ENCODE measurements around the gene TNRC18. TPM values are rescaled to one million over a fixed set of nuclear protein-coding genes. Genes with fewer than 3 reads are reported as not detected.

TNRC18 gene
- total and polyA plus RNA-seq, 2 donors (not counting 1 experiment from before 2014, with no cell fraction given), result 17.8 to 75.0 TPM

- Histone ChIP-seq H3K27ac (ENCODE audit: low read length in 2 of 2) (no peak overlapping the region), H3K27me3 (replicated peaks in 1 of 4; ENCODE audit: control extremely low read depth in 1 of 4, control insufficient read depth in 3 of 4, insufficient read depth in 4 of 4, low read length in 3 of 4) (peaks cover 0 to 68% (median 32%) of the 10 kb centered on the region in 4 experiments), H3K4me1 (ENCODE audit: control insufficient read depth in 2 of 2, insufficient read depth in 2 of 2, low read length in 2 of 2) (peaks cover 27 to 33% of the 10 kb centered on the region in 2 donors), H3K4me2 (replicated peaks; ENCODE audit: low read depth, low read length, poor library complexity, severe bottlenecking) (no peak overlapping the region), H3K9me3 (ENCODE audit: control extremely low read depth in 1 of 3, control insufficient read depth in 2 of 3, insufficient read depth in 1 of 3, low read length in 2 of 3) (peaks cover 0 to 62% (median 4%) of the 10 kb centered on the region in 3 donors), H3K79me2 (ENCODE audit: control insufficient read depth, insufficient read depth, low read length) (no peaks in the 10 kb centered on the region), H2AFZ (ENCODE audit: insufficient read depth, low read depth, low read length, poor library complexity, severe bottlenecking) (no peak overlapping the region), H4K20me1 (ENCODE audit: control insufficient read depth, insufficient read depth, low read length, poor library complexity, severe bottlenecking) (peaks cover 10% of the 10 kb centered on the region), H3K9ac (ENCODE audit: low read length) (no peak overlapping the region), H3K36me3 (replicated peaks in 1 of 2; ENCODE audit: control extremely low read depth in 1 of 2, control insufficient read depth in 1 of 2, extremely low read depth in 1 of 2, insufficient read depth in 2 of 2, low read length in 1 of 2) (no peaks in the 10 kb centered on the region), H3K4me3 (ENCODE audit: control extremely low read depth in 1 of 5, extremely low read depth in 1 of 5, insufficient read depth in 1 of 5, low read depth in 2 of 5, low read length in 4 of 5) (no peak overlapping the region)
- ATAC-seq (ENCODE audit: low read depth) (no peak), DNase-seq (no peak)
- TF ChIP-seq EZH2 (IDR thresholded peaks at IDR 0.05; ENCODE audit: borderline replicate concordance, insufficient read depth, low read depth, low read length, poor library complexity, severe bottlenecking), result no peak
- WGBS (ENCODE audit: insufficient coverage), result 100% methylated on average over 2 of the region's 3 CpGs
- Mint-ChIP-seq H3K27ac (no peak overlapping the region), H3K4me3 (no peak overlapping the region), H3K4me1 (peaks cover 16% of the 10 kb centered on the region), H3K9me3 (ENCODE audit: insufficient read depth) (peaks cover 2% of the 10 kb centered on the region), H3K27me3 (peaks cover 49% of the 10 kb centered on the region)
- CTCF ChIA-PET, result no interaction called here
- POLR2A ChIA-PET, result no interaction called here
- intact Hi-C loops (cut with micrococcal nuclease), result no loop called here
These were observed 9.1 kb upstream of the TNRC18 start for GRCh38 chr7:5432691-5433090.

GRCh38 chr7:5431560-5432015 lies 8.0 kb upstream of the TNRC18 start:
- Mint-ChIP-seq H3K4me1 (peaks cover 21% of the 10 kb centered on the region), H3K4me3 (no peak overlapping the region), H3K9me3 (ENCODE audit: insufficient read depth) (no peaks in the 10 kb centered on the region), H3K27me3 (peaks cover 49% of the 10 kb centered on the region), H3K27ac (no peak overlapping the region)
- Histone ChIP-seq H3K79me2 (ENCODE audit: control insufficient read depth, insufficient read depth, low read length) (no peaks in the 10 kb centered on the region), H3K4me2 (replicated peaks; ENCODE audit: low read depth, low read length, poor library complexity, severe bottlenecking) (no peak overlapping the region), H3K36me3 (replicated peaks in 1 of 2; ENCODE audit: control extremely low read depth in 1 of 2, control insufficient read depth in 1 of 2, extremely low read depth in 1 of 2, insufficient read depth in 2 of 2, low read length in 1 of 2) (no peaks in the 10 kb centered on the region), H4K20me1 (ENCODE audit: control insufficient read depth, insufficient read depth, low read length, poor library complexity, severe bottlenecking) (peaks cover 21% of the 10 kb centered on the region), H3K4me1 (ENCODE audit: control insufficient read depth in 2 of 2, insufficient read depth in 2 of 2, low read length in 2 of 2) (peaks cover 37 to 44% of the 10 kb centered on the region in 2 donors), H2AFZ (ENCODE audit: insufficient read depth, low read depth, low read length, poor library complexity, severe bottlenecking) (no peak overlapping the region), H3K9me3 (ENCODE audit: control extremely low read depth in 1 of 3, control insufficient read depth in 2 of 3, insufficient read depth in 1 of 3, low read length in 2 of 3) (peaks cover 0 to 61% (median 4%) of the 10 kb centered on the region in 3 donors), H3K27ac (ENCODE audit: low read length in 2 of 2) (no peak overlapping the region), H3K27me3 (replicated peaks in 1 of 4; ENCODE audit: control extremely low read depth in 1 of 4, control insufficient read depth in 3 of 4, insufficient read depth in 4 of 4, low read length in 3 of 4) (peaks cover 0 to 79% (median 40%) of the 10 kb centered on the region in 4 experiments), H3K4me3 (ENCODE audit: control extremely low read depth in 1 of 5, extremely low read depth in 1 of 5, insufficient read depth in 1 of 5, low read depth in 2 of 5, low read length in 4 of 5) (no peak overlapping the region), H3K9ac (ENCODE audit: low read length) (no peak overlapping the region)
- ChIA-PET CTCF (interaction anchor here (0.7 to 0.9 kb wide), 3 partner anchors 16 to 36 kb away, joined by 3 to 7 read pairs (median 3); no protein-coding TSS in a partner anchor), POLR2A (interaction anchor here (0.6 to 0.7 kb wide), 3 partner anchors 11 to 93 kb away, joined by 3 to 5 read pairs (median 4); no protein-coding TSS in a partner anchor)
- WGBS (ENCODE audit: insufficient coverage), result 62% methylated on average over 4 of the region's 4 CpGs
- no peak for TF ChIP-seq EZH2 (IDR thresholded peaks at IDR 0.05; ENCODE audit: borderline replicate concordance, insufficient read depth, low read depth, low read length, poor library complexity, severe bottlenecking)
- no peak for TF ChIP-seq CTCF (IDR thresholded peaks at IDR 0.05)
- intact Hi-C loops (cut with micrococcal nuclease), result no loop called here
- DNase-seq, result no peak
- no peak for ATAC-seq (ENCODE audit: low read depth)

Measured in B cell (primary cell).